ENCODE data around the gene CERS3. TPM values are rescaled to one million over a fixed set of nuclear protein-coding genes. Genes with fewer than 3 reads are reported as not detected.

The CERS3 gene
- total RNA-seq, 2 experiments from 2014 or later = 0.21 to 0.25 TPM

DNA sequence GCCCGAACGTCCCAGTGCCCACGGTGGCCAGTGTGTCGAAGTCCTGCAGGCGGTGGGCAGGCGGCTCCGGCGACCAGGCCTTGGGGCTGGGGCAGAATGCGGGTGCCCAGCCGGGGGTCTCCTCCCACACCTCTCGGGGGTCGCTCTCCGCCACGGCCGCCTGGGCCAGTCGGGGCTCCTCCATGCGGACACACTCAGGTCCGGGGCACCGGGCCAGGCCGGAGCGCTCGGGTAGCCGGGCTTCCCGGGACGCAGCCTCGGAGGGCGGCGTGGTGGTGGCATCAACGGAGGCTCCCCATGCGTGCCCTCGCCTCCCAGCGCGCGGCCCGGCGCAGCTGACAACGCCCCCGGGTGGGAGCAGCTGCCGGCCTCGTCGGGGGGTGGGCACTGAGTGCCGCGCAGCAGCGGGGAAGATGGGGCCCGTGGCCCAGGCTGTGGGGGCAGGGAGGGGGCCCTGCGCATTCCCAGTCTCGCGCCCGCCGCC, 30.1 kb upstream of the CERS3 start:
- CTCF ChIA-PET = no interaction called here
- Mint-ChIP-seq H3K27ac (no peak overlapping the region), H3K4me3 (no peak overlapping the region), H3K9me3 (peaks cover 2% of the 10 kb centered on the region), H3K27me3 (ENCODE audit: low read depth) (no peaks in the 10 kb centered on the region), H3K36me3 (ENCODE audit: low read depth) (peaks cover 33% of the 10 kb centered on the region), H3K4me1 (ENCODE audit: low read depth) (peaks cover 3% of the 10 kb centered on the region)
- DNase-seq = no peak
- intact Hi-C loops (cut with micrococcal nuclease) = no loop called here

DNA sequence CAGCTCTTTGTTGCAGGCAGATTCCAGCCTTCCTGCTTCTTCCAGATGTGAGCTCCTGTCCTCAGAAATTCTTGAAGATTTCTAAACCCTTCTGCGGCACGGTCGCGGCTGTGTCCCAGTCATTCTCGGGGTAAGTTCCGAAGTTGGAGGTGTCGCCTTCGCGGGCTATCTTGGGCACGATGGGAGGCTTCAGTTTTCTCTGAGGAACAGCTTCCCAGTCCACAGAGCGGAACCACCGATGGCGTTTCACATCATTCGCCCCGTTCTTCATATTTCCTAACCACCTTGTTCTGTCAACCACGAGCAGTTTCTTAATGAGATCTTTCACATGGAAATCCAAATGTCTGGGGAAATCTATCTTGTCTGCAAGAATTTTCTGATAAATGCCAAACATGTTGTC, 24.7 kb upstream of the CERS3 start:
- Mint-ChIP-seq H3K4me3 (no peak overlapping the region), H3K27ac (no peak overlapping the region), H3K9me3 (no peaks in the 10 kb centered on the region), H3K4me1 (ENCODE audit: low read depth) (no peaks in the 10 kb centered on the region), H3K27me3 (ENCODE audit: low read depth) (no peaks in the 10 kb centered on the region), H3K36me3 (ENCODE audit: low read depth) (peaks cover 43% of the 10 kb centered on the region)
- CTCF ChIA-PET = no interaction called here
- intact Hi-C loops (cut with micrococcal nuclease) = no loop called here
- no peak for DNase-seq

DNA sequence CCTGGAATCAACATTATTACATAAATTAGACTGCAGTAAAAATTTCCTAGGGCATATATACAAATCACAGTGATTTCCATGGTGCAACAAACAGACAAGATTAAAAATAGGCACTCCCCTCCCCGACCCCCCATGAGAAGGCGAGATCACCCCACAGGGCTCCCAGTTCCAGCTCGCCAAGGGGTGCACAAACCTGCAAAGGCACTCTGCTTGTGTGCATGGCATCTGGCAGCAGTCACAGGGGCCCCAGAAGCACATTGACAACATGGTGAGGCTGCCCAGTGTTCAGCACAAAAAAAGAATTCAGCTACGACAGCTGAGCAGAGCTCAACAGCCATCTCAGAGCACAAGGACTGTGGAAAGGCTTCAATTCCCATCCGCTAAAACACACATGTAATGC, 19.2 kb upstream of the CERS3 start:
- no peaks in the 10 kb centered on the region for H3K9me3 Mint-ChIP-seq
- CTCF ChIA-PET = interaction anchor here (1.6 kb wide), 1 partner anchor 198 kb away, joined by 5 read pairs; no protein-coding TSS in a partner anchor
- intact Hi-C loops (cut with micrococcal nuclease) = no loop called here
- no peaks in the 10 kb centered on the region for H3K27me3 Mint-ChIP-seq (ENCODE audit: low read depth)
- no peak overlapping the region for H3K4me3 Mint-ChIP-seq
- DNase-seq = no peak
- H3K4me1 Mint-ChIP-seq (ENCODE audit: low read depth) = peaks cover 11% of the 10 kb centered on the region
- H3K27ac Mint-ChIP-seq = no peak overlapping the region
- H3K36me3 Mint-ChIP-seq (ENCODE audit: low read depth) = peaks cover 17% of the 10 kb centered on the region

DNA sequence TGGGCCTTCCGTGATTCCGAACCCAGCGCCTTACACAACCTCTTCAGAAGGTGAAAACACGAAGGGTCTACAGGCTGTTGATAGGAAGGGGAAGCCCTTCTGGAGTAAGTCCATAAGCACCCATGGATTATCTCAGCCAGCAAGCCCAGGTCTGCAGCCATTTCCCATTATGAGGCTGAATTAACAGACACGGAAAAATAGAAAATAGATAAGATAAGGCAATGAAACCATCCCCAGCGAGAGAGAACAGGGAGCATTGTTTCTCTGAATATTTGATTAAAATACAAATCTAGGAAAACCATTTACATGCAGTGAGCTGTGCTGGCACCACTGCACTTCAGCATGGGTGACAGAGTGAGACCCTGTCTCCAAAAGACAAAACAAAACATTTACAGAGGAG, 16.2 kb upstream of the CERS3 start:
- H3K4me1 Mint-ChIP-seq (ENCODE audit: low read depth) = peaks cover 12% of the 10 kb centered on the region
- H3K4me3 Mint-ChIP-seq = no peak overlapping the region
- no peak overlapping the region for H3K27ac Mint-ChIP-seq
- no peaks in the 10 kb centered on the region for H3K27me3 Mint-ChIP-seq (ENCODE audit: low read depth)
- CTCF ChIA-PET = interaction anchor here (0.7 to 1.1 kb wide), 2 partner anchors 28 to 195 kb away, joined by 3 to 4 read pairs; no protein-coding TSS in a partner anchor
- no peaks in the 10 kb centered on the region for H3K9me3 Mint-ChIP-seq
- intact Hi-C loops (cut with micrococcal nuclease) = no loop called here
- DNase-seq = no peak
- peaks cover 1% of the 10 kb centered on the region for H3K36me3 Mint-ChIP-seq (ENCODE audit: low read depth)

DNA sequence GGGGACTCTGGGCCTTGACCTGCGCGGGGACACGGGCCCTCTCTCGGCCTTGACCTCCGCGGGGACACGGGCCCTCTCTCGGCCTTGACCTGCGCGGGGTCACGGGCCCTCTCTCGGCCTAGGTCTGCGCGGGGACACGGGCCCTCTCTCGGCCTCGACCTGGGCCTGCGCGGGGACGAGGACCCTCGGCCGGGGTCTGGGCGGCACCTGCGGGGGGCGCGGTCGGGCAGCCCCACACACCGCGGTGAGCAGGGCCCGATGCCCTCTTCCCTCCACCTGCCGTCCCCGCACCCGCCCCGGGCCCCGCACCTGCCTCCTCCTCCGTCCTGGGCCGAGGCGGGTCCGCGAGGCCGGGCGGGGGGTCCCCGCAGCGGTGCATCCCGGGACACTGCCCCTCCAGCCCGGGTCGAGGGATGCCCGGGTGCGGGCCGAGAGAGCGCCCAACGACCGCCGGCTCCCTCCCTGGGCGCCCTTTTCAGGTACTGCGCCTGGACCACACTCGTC, 15.6 kb upstream of the CERS3 start:
- H3K27me3 Mint-ChIP-seq (ENCODE audit: low read depth) = no peaks in the 10 kb centered on the region
- no peak for DNase-seq
- no peak overlapping the region for H3K27ac Mint-ChIP-seq
- peaks cover 1% of the 10 kb centered on the region for H3K36me3 Mint-ChIP-seq (ENCODE audit: low read depth)
- intact Hi-C loops (cut with micrococcal nuclease) = no loop called here
- CTCF ChIA-PET = no interaction called here
- H3K4me1 Mint-ChIP-seq (ENCODE audit: low read depth) = peaks cover 12% of the 10 kb centered on the region
- no peak overlapping the region for H3K4me3 Mint-ChIP-seq
- no peaks in the 10 kb centered on the region for H3K9me3 Mint-ChIP-seq

DNA sequence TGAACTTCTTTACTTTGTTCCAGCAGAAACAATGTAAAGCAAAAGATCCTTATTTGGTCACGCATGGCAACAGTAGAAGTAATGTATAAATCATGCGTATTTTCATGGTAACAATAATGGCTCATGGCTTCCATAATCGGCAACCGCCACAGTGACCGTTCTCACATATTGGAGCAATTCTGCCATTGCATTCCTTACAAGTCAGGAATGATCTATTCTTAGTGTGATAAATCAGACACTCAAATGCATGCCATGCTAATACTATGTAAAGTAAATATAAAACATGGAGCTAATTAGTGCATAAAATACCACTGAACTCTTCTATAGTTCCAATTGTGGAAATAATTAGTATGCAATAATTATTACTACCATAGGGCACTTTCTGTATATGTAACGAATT, 13.5 kb upstream of the CERS3 start:
- Mint-ChIP-seq H3K4me3 (no peak overlapping the region), H3K27ac (no peak overlapping the region), H3K36me3 (ENCODE audit: low read depth) (peaks cover 7% of the 10 kb centered on the region), H3K27me3 (ENCODE audit: low read depth) (no peaks in the 10 kb centered on the region), H3K9me3 (no peaks in the 10 kb centered on the region), H3K4me1 (ENCODE audit: low read depth) (peaks cover 12% of the 10 kb centered on the region)
- DNase-seq = no peak
- intact Hi-C loops (cut with micrococcal nuclease) = no loop called here
- CTCF ChIA-PET = interaction anchor here (0.9 kb wide), 1 partner anchor 200 kb away, joined by 4 read pairs; no protein-coding TSS in a partner anchor

DNA sequence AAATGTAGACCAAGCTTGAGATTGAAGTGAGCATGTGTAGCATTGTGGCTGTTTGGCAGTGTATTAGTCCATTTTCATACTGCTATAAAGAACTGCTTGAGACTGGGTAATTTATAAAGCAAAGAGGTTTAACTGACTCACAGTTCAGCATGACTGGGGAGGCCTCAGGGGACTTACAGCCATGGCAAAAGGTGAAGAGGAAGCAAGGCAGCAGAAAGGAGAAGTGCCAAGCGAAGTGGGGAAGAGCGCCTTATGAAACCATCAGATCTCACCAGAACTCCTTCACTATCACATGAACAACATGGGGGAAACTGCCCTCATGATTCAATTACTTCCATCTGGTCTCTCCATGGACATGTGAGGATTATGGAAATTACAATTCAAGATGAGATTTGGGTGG, 8.6 kb upstream of the CERS3 start:
- Mint-ChIP-seq H3K27ac (no peak overlapping the region), H3K9me3 (no peaks in the 10 kb centered on the region), H3K27me3 (ENCODE audit: low read depth) (no peaks in the 10 kb centered on the region), H3K4me3 (no peak overlapping the region), H3K36me3 (ENCODE audit: low read depth) (peaks cover 7% of the 10 kb centered on the region), H3K4me1 (ENCODE audit: low read depth) (no peaks in the 10 kb centered on the region)
- DNase-seq = no peak
- CTCF ChIA-PET = no interaction called here
- intact Hi-C loops (cut with micrococcal nuclease) = no loop called here

DNA sequence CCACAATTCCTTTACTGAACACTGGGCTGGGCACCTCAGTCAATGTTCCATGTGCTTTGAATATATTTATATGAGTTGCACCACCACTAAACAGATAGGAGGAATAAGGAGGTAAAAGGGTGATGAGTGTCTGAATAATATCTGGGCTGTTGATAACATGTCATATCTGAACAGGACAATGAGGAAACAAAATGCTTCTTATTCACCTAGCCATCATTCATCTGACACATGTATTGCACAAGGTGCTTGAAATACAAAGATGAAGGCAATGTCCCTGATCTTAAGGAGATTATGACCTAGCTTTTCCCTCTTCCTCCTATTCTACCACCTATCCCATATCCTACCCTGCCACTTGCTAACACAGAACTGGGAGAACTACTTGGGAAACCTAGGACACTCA, 8.0 kb upstream of the CERS3 start:
- Mint-ChIP-seq H3K27me3 (ENCODE audit: low read depth) (no peaks in the 10 kb centered on the region), H3K9me3 (no peaks in the 10 kb centered on the region), H3K4me3 (no peak overlapping the region), H3K4me1 (ENCODE audit: low read depth) (no peaks in the 10 kb centered on the region), H3K27ac (no peak overlapping the region), H3K36me3 (ENCODE audit: low read depth) (peaks cover 7% of the 10 kb centered on the region)
- DNase-seq = no peak
- intact Hi-C loops (cut with micrococcal nuclease) = no loop called here
- CTCF ChIA-PET = interaction anchor here (0.9 kb wide), 2 partner anchors 186 to 201 kb away, joined by 4 read pairs; no protein-coding TSS in a partner anchor

DNA sequence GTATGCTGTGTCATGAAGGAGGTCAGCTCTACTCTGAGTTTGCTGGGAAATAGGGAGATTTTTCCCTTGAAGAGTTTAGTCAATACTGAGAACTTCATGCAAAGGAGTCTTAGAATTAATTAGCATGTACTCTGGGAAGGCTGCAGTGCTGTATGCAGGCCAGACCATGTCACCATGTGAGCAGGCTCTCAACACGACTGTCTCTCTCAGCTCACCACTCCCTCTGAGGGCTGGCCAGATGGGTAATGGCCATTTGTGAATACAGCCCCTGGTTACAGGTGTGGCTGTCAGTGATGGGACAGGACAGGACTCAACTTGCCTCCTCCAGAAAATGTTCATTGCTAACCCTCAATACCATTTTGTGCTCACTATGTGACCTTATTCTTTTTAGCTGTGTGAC, 5.1 kb upstream of the CERS3 start:
- intact Hi-C loops (cut with micrococcal nuclease) = no loop called here
- CTCF ChIA-PET = interaction anchor here (1.5 kb wide), 1 partner anchor 184 kb away, joined by 5 read pairs; no protein-coding TSS in a partner anchor
- no peaks in the 10 kb centered on the region for H3K9me3 Mint-ChIP-seq
- H3K27me3 Mint-ChIP-seq (ENCODE audit: low read depth) = no peaks in the 10 kb centered on the region
- H3K36me3 Mint-ChIP-seq (ENCODE audit: low read depth) = peaks cover 3% of the 10 kb centered on the region
- DNase-seq = no peak
- H3K27ac Mint-ChIP-seq = no peak overlapping the region
- H3K4me1 Mint-ChIP-seq (ENCODE audit: low read depth) = peaks cover 12% of the 10 kb centered on the region
- no peak overlapping the region for H3K4me3 Mint-ChIP-seq

DNA sequence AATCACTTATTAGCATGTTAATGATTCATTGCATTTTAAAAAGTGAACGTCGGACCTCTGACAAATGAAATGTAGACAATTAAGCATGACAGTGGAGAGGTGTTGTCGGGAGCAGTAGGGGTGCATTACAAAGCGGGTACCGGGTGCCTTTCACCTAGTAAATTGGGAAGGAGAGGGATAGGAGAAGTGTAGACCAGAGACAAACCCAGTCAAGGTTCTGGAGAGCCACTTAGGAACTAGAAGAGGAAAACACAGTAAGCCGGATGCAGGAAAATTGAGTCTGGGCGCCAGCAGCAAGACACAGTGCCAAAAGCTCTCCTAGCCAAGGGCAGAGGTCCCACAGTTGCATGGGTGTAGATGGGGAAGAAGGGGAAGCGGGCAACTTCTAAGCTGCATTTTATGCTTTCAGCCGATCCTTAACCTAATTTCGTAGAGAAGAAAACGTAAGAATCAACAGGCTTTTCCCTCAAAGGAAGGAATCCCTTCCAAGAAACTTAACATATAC, 3.1 kb upstream of the CERS3 start:
- Mint-ChIP-seq H3K4me1 (ENCODE audit: low read depth) (peaks cover 16% of the 10 kb centered on the region), H3K4me3 (no peak overlapping the region), H3K9me3 (no peaks in the 10 kb centered on the region), H3K27ac (no peak overlapping the region), H3K36me3 (ENCODE audit: low read depth) (no peaks in the 10 kb centered on the region), H3K27me3 (ENCODE audit: low read depth) (no peaks in the 10 kb centered on the region)
- CTCF ChIA-PET = no interaction called here
- no peak for DNase-seq
- intact Hi-C loops (cut with micrococcal nuclease) = no loop called here

DNA sequence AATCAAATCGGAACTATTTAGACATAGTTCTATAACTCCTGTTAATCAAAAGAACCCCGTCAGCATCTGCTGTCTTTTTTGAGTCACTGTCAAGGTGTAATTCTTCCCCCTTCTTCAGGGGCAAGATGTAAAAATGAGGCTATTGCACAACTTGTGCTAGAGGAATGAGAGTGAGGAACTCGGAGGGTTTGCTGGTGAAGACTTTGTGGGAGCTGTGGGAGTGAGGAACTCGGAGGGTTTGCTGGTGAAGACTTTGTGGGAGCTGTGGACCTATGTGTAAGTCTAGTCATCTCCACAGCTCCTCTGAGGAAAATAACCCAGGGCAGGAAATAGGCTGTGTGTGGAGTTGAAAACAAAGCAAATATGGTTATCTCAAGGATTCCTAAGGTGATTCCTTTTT, 2.5 kb upstream of the CERS3 start:
- H3K27me3 Mint-ChIP-seq (ENCODE audit: low read depth) = no peaks in the 10 kb centered on the region
- H3K4me3 Mint-ChIP-seq = no peak overlapping the region
- no peaks in the 10 kb centered on the region for H3K36me3 Mint-ChIP-seq (ENCODE audit: low read depth)
- H3K9me3 Mint-ChIP-seq = no peaks in the 10 kb centered on the region
- DNase-seq = no peak
- intact Hi-C loops (cut with micrococcal nuclease) = no loop called here
- H3K27ac Mint-ChIP-seq = no peak overlapping the region
- CTCF ChIA-PET = no interaction called here
- peaks cover 16% of the 10 kb centered on the region for H3K4me1 Mint-ChIP-seq (ENCODE audit: low read depth)

DNA sequence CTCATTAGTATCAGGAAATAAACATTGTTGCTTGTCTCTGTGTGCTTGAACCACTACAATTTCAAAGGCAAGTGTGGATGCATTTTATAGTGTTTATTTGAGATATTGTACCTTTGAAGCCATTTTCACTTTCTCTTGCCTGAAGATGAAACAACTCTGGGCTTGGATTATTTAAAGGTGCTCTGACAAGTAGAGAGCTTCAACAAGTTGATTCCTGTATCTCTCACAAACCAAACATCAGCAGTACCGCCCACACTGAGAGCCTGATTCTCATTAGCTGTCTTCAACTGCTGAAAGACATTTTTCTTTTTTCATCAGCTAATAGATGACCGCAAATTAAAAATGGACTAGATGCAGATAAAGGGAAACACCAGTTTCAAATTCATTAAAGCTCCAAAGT, 806 bp upstream of the CERS3 start:
- peaks cover 16% of the 10 kb centered on the region for H3K4me1 Mint-ChIP-seq (ENCODE audit: low read depth)
- no peaks in the 10 kb centered on the region for H3K36me3 Mint-ChIP-seq (ENCODE audit: low read depth)
- no peak overlapping the region for H3K4me3 Mint-ChIP-seq
- no peaks in the 10 kb centered on the region for H3K27me3 Mint-ChIP-seq (ENCODE audit: low read depth)
- intact Hi-C loops (cut with micrococcal nuclease) = no loop called here
- CTCF ChIA-PET = interaction anchor here (0.8 to 1.1 kb wide), 3 partner anchors 40 to 478 kb away, joined by 3 to 4 read pairs (median 3); no protein-coding TSS in a partner anchor
- no peak for DNase-seq
- H3K27ac Mint-ChIP-seq = no peak overlapping the region
- no peaks in the 10 kb centered on the region for H3K9me3 Mint-ChIP-seq

DNA sequence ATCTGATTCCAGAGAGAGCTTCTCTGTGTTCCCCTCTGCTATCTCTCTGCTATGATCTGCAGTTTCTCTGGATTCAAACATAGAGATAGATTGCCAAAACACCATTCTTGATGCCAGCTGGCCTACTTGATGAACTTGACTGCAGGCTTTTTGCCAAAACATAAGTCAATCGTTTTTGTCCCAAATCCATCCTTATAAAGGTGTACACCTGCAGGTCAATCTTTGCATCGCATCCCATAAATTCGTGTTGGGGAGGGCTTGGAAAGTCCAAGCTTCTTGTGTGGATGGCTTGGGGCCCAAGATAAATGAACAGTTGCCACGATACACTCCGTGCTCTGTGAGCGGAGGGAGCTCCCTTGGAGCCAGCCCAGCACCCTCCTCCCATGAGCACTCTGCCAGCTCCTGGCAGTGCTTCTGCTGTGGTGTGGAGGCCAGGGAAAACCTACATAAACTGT, 2.7 kb downstream of the CERS3 start:
- intact Hi-C loops (cut with micrococcal nuclease) = no loop called here
- Mint-ChIP-seq H3K27ac (no peak overlapping the region), H3K9me3 (peaks cover 3% of the 10 kb centered on the region), H3K4me1 (ENCODE audit: low read depth) (peaks cover 20% of the 10 kb centered on the region), H3K36me3 (ENCODE audit: low read depth) (no peaks in the 10 kb centered on the region), H3K27me3 (ENCODE audit: low read depth) (no peaks in the 10 kb centered on the region), H3K4me3 (no peak overlapping the region)
- DNase-seq = no peak
- CTCF ChIA-PET = interaction anchor here (0.7 to 1.1 kb wide), 2 partner anchors 15 to 683 kb away, joined by 3 read pairs; no protein-coding TSS in a partner anchor
